GM19467 (cell line): ENCODE data around the gene ARL3.

ENCODE experiments used
- ATAC-seq: cut with Tn5 transposase; IDR thresholded peaks from one replicate; pipeline ENCODE4 v1.9.1; 2021; ENCODE audit warnings: mild to moderate bottlenecking, moderate library complexity; ENCODE audit not compliant: unreplicated experiment

The ARL3 gene

GRCh38 chr10:102653060-102653459 lies 61.1 kb downstream of the ARL3 start:
- no peak for ATAC-seq

- ATAC-seq: peak; percentile 32
Measured at GRCh38 chr10:102652170-102652916, 61.9 kb downstream of the ARL3 start.

GRCh38 chr10:102651455-102652169 lies 62.6 kb downstream of the ARL3 start:
- no peak for ATAC-seq

- ATAC-seq: no peak
Measured at GRCh38 chr10:102650655-102651454, 63.3 kb downstream of the ARL3 start.

GRCh38 chr10:102649797-102650654 lies 64.2 kb downstream of the ARL3 start:
- ATAC-seq: no peak

- ATAC-seq: no peak
Measured at GRCh38 chr10:102648889-102649796, 65.1 kb downstream of the ARL3 start.

- no peak for ATAC-seq
Measured at GRCh38 chr10:102648269-102648888, 65.8 kb downstream of the ARL3 start.

- no peak for ATAC-seq
Measured at GRCh38 chr10:102647443-102648268, 66.5 kb downstream of the ARL3 start.

- ATAC-seq: no peak
Measured at GRCh38 chr10:102646610-102647442, 67.4 kb downstream of the ARL3 start.

- peak; percentile 22 for ATAC-seq
Measured at GRCh38 chr10:102645741-102646609, 68.2 kb downstream of the ARL3 start.

GRCh38 chr10:102645388-102645740 lies 68.8 kb downstream of the ARL3 start:
- ATAC-seq: no peak

GRCh38 chr10:102644646-102645387 lies 69.4 kb downstream of the ARL3 start:
- ATAC-seq: no peak

GRCh38 chr10:102644066-102644645 lies 70.0 kb downstream of the ARL3 start, which contains the start of gene TRIM8:
Gene TRIM8 (plus strand): TSS chr10:102644479. CDS start chr10:102644618, 139 bp downstream.
- ATAC-seq: no peak

- no peak for ATAC-seq
Measured at GRCh38 chr10:102643336-102644065, 70.7 kb downstream of the ARL3 start.
